SHP77 (cell line): Measurements from ENCODE around the gene UGT3A1.
"Not testable (repeated sequence)": the region's sequence is repeated elsewhere in the genome, so short reads cannot be mapped to it uniquely, and the experiment has no call there.

ENCODE experiments used
- DNase-seq, 2 experiments: peaks; one replicate each; lab custom pipeline; 2025; lab: John Stamatoyannopoulos, UW

UGT3A1 gene

DNA sequence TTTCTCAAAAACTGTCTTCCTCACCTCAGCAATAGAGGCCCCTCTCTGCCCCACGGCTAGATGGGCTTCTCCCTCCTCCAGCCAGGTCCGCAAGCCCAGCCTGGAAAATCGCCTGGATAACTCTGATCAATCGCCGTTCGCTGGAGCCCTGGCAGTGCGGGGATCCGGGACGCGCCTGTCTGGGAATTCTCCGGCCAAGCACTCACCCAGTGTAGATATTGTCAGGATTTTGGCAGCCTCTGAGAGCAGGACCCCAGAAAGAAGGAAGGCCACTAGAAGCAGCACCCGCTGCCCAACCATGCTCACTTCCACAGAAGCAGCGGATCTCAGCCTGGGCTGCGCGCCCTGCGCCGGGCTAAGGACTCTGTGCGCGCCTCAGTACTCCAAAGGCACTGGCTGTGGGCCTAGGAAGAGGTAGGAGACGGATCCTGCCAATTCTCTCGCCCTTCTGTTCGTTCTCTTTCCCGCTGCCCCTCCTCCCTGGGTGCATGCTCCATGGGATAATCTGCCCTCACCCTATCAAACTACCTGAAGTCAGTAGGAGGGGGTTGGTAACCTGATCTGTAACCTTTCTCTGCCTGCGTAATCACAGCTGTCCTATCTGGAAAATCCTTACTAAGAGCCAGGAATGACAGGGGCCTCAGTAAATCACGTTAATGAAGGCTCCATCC, at the start of gene UGT3A1:
Gene UGT3A1, minus strand, starts transcription at position 450 of the 671 bp plus-strand sequence. Its CDS starts 150 bp downstream, at position 300.
- DNase-seq: peak; percentile 79 to 88

GRCh38 chr5:36035696-36036095, 44.5 kb upstream of the UGT3A1 start:
- no peak for DNase-seq

- DNase-seq: not testable (repeated sequence)
Measured at GRCh38 chr5:36034536-36035134, 43.4 kb upstream of the UGT3A1 start.

- DNase-seq: no peak
Measured at GRCh38 chr5:36033486-36033885, 42.3 kb upstream of the UGT3A1 start.

- no peak for DNase-seq
Measured at GRCh38 chr5:36033047-36033446, 41.9 kb upstream of the UGT3A1 start.

GRCh38 chr5:36031223-36031622, 40.0 kb upstream of the UGT3A1 start:
- no peak for DNase-seq

DNA sequence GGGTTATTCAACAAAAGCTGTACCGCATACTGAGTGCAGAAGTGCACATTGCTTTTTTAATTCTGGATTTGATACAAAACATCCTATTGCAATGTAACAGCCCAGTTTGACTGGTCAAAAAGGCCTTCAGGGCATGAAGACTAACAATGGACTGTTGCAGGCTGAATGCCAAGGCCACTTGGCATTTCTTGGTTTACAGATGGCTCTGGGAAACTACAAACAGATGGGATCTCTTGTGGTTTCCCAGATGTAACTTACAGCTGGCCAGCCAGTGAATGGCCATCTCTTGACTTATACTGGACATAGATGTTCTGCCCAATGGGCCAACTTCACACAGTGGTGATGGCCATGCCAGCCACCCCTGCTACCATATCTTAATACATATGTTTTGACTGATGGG, 38.7 kb upstream of the UGT3A1 start:
- no peak for DNase-seq

DNA sequence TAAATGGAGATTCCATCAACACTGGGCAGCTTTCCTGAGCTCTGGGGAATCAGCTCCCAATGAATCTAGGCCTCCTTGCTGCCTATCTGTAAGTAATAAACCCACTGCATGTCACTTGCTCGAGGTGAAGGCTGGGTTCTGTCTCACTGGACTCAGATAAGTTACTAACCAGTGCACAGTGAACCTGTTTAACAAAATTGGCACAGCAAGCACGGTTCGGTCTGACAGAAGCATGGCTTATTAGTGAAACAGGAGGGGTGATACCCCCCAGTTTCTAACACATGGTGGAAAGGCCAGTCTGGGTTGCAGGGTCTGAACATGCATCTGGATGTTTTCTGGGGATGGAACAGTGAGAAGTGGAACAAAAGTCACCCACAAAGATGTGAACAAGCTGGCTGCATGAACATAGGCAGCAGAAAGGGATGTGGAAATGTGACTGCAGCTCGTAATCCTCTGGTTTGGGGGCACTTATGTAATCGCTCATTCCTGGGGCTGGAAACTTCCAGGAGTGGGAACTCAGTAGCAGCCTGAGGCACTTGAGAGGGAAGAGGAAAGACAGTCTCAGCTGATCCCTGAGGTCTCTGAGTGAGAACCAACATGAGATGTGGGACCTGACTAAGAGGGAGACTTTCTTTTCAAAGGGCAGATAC, 37.8 kb upstream of the UGT3A1 start:
- no peak for DNase-seq

DNA sequence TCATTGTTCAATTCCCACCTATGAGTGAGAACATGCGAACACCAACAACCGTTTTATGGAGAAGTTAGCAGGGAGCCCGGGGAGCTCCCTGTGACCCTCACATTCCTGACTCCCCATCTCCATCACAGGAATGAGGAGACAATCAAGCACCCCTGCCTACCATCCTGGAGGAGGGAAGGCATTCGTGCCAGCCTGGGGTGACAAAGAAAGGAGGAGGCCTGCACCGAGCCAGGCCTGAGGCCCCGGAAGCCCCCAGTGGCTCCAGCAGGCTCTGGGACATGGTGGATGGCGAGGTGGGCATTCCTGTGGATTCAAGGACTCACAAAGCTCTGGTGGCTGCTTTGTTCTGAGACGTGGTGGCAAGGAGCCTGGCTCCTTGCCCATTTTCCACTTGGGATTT, 36.5 kb upstream of the UGT3A1 start:
- DNase-seq: no peak

DNA sequence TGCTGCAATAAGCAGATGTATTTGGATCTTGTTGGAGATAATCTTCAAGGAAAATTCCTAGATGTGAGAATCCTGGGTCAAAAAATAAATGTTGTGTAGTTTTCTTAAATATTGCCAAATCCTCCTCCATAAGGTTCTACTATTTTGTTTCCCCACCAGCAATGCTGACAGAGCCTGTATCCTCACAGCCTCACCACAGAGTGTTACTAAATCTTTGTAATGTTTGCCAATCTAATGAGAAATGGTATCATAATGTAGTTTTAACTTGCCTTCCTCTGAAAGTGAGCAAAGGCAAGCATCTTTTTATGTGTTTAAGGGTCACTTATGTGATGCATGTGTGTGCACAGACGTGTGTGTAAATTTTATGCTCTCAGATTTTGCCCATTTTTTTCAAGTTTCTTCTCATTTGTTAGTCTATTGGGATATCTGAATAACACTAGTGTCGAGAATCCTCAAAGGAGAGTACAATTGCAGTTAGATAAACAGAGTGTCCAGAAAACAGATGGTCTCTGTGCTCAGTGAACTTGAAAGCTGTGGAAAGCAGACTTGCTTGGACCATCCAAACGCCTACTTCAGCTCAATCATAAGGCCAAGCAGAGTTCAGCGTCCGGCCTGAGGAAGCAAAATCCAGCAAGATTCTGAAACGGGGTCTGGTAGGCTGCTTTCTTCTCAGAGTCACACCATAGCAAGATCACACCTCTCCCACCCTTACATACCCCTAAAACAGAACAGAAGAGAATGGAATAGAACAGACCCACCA, 35.7 kb upstream of the UGT3A1 start:
- no peak for DNase-seq

DNA sequence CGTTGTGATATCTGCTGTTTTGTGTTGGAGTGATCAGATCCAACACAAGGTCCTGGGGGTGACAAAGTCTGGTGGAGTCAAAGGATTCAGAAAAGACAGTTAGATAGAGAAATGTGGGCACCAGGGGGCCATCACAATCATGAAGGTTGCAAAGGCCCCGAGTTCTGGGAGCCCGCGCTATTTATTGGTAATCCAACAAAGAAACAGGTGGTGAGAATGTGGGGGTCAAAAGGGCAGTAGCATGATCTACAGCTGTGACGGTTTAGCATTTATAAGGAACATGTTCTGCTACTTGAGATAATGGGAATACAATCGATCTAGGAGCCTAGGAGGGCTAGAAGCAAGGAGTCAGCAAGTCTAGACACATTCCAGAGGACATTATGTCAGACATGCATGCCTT, 31.1 kb upstream of the UGT3A1 start:
- not testable (repeated sequence) for DNase-seq

DNA sequence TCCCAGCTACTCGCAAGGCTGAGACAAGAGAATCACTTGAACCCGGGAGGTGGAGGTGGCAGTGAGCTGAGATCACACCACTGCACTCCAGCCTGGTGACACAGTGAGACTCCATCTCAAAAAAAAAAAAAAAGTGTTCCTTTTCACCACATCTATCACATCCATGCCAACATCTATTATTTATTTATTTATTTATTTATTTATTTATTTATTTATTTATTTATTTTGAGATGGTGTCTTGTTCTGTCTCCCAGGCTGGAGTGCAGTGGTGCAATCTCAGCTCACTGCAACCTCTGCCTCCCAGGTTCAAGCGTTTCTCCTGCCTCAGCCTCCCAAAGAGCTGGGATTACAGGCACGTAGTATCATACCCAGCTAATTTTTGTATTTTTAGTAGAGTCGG, 28.4 kb upstream of the UGT3A1 start:
- DNase-seq: not testable (repeated sequence)

DNA sequence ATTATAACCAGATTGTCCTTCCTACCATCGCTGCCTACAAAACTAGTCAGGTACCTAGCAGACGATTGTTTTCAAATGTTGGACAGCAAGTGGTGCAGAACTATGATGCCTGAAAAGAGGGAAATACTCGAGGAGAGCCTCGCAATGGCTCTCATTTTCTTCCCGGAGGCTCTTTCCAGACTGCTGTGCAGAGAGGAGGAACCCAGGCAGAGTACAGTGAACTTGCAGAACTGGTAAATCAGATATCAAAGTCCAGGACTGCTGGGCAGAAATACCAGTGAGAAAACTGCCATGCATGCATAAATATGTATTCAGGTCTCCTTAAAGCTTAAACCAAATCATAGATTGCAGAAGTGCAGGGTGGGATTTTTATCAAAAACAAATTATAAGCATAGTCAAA, 26.4 kb upstream of the UGT3A1 start:
- DNase-seq: no peak

DNA sequence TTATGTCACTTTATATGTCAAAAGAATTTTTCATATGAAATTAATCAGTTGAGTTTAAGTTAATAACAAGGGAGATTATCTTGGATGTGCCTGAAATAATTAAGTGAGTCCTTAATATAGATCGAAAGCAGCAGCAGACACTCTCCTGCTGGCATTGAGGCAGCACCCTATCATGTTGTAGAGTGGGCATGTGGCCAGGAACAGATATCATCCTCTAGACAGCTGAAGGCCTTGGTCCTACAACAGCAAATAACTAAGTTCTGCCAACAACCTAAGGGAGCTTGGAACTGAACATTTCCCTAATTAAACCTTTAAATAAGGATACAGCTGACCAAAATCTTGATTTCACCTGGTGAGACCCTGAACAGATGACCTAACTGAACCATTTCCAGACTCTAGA, 25.8 kb upstream of the UGT3A1 start:
- no peak for DNase-seq

DNA sequence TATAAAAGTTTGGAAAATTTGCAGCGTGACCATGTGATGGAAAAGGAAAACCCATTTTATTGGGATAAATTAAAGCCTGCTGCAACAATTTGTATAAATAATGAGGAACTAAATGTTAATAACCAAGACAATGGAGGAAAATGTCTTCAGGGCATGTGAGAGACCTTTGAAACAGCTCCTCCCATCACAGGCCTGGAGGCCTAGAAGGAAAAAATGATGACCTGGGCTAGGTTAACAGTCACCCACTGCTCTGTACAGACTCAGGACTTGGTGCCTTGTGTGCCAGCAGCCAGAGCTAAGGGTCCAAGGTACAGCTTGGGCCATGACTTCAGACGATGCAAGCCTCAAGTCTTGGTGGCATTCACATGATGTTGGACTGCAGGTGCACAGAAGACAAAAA, 22.0 kb upstream of the UGT3A1 start:
- DNase-seq: no peak

- no peak for DNase-seq
Measured at GRCh38 chr5:36009698-36010097, 18.5 kb upstream of the UGT3A1 start.

GRCh38 chr5:36007366-36007765, 16.2 kb upstream of the UGT3A1 start:
- DNase-seq: no peak

DNA sequence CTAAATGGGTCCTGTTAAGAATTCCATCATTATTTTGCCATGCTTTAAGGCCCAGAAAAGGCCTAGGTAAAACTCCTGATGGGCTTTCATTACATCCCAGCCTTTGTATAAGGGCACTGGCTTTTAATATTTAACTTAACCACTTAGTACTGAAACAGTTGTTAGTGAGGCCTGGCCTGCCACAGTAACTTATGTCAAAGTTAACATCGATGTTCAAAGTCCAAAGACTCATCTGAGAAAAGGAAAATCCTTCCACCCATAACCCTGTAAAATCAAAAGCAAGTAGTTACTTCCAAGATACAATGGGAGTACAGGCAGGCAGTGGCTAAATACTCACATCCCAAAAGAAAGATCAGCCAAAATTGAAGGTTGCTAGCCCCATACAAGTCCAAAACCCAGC, 15.0 kb upstream of the UGT3A1 start:
- DNase-seq: no peak

- DNase-seq: no peak
Measured at GRCh38 chr5:36001032-36001431, 9.8 kb upstream of the UGT3A1 start.

DNA sequence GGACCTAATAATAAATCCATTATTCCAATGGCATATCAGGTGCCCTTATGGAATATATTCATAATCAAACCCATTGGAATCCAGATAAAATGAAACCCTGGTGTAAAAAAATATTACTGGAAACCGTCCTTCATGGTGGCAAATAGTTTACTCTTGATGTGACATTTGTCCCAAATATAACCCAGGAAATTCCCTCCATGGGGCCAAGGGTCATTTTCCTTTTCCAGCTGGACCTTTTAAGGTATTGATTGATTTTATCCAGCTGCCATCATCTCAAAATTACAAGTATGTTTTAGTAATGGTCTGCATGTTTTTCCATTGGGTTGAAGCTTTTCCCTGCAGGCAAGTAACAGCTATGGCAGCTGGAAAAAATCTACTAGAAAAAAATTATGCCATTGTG, 8.4 kb upstream of the UGT3A1 start:
- no peak for DNase-seq

DNA sequence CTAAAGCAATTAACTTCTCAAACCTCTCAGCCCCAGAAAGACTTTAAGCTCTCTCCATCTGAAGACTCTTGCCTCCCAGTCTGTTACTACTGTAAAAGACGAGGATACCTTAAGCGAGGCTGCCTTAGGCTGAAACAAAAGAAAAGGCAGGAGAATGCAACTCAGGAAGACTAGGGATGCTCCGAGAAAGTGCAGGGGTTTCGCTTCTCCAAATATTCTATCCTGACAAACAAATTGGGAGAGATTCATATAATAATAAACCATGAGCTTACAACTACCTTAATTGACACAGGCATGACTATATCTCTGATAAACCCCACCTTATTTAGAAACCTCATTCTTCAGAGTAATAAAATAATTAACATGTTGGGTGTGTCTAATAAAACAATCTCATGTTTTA, 4.9 kb upstream of the UGT3A1 start:
- DNase-seq: no peak

DNA sequence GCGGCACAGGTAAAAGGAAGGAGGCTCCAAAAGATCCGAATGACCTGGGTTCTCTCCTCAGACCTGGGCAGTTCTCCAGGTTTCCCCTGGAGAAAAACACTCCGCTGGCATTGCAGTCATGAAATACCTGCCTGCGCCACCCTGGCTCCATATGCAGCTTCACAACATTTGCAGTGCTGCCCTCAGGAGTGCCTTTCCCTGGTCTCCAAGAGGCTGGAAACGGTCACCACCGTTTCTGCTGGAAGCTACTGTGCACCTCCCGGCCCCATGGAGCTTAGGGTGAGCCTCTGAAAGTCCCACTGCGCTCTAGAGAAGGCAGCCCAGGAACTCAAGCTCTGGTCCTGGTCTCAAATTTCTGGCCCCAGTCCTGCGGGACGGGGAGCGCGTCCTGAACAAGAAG, 670 bp downstream of the UGT3A1 start:
- no peak for DNase-seq

- no peak for DNase-seq
Measured at GRCh38 chr5:35988529-35988928, 2.7 kb downstream of the UGT3A1 start.
